ENCODE data around the gene PPP2R3A. TPM values are rescaled to one million over a fixed set of nuclear protein-coding genes. Genes with fewer than 3 reads are reported as not detected.

The PPP2R3A gene
- total and polyA plus RNA-seq, 9 of the 15 experiments (the other 6 are each of a cell fraction or from before 2014, with no cell fraction given), result 0.10 to 0.50 (median 0.24) TPM

- TF ChIP-seq DACH1 (IDR thresholded peaks at IDR 0.05; ENCODE audit: partially characterized antibody) (peak; percentile 73), ATF3 (IDR thresholded peaks at IDR 0.05) (no peak), ATF3 (CRISPR knock-in tag; conservative IDR thresholded peaks at IDR 0.05) (no peak), HDAC1 (IDR thresholded peaks at IDR 0.05) (peak in 1 of 2 experiments; percentile 75; a peak in 2 of 4 replicates), NKRF (IDR thresholded peaks at IDR 0.05; ENCODE audit: borderline replicate concordance) (0 out of 2 replicates have a peak, but pooled peaks have one; percentile 36), ZMIZ1 (IDR thresholded peaks at IDR 0.05; ENCODE audit: low read depth in 2 of 2, low read length in 2 of 2) (0 out of 4 replicates have a peak, but pooled peaks of 1 of the 2 experiments have one; percentile 39)
Observed at GRCh38 chr3:136135039-136135802, 169.7 kb downstream of the PPP2R3A start (continued).

Measured in K562 (cell line).